ENCODE data around the gene SHLD2. TPM values are rescaled to one million over a fixed set of nuclear protein-coding genes. Genes with fewer than 3 reads are reported as not detected.
"Not testable (repeated sequence)": the region's sequence is repeated elsewhere in the genome, so short reads cannot be mapped to it uniquely, and the experiment has no call there.

Gene SHLD2
- polyA plus RNA-seq, 3 donors = 10.2 to 16.3 (median 16.2) TPM

- H3K79me2 ChIP-seq (ENCODE audit: insufficient read depth, low read length); H3K4me3 ChIP-seq (replicated peaks in 1 of 3; ENCODE audit: low read depth in 2 of 3, low read length in 3 of 3); H3K4me1 ChIP-seq (ENCODE audit: control insufficient read depth in 1 of 2, insufficient read depth in 2 of 2, low read length in 2 of 2); H3K36me3 ChIP-seq (replicated peaks in 1 of 2; ENCODE audit: control insufficient read depth in 1 of 2, insufficient read depth in 2 of 2, low read length in 2 of 2); H2AFZ ChIP-seq (ENCODE audit: insufficient read depth, low read depth, low read length, poor library complexity, severe bottlenecking); H3K27me3 Mint-ChIP-seq (ENCODE audit: low read depth in 3 of 3); DNase-seq; H3K27me3 ChIP-seq (ENCODE audit: control insufficient read depth in 2 of 2, insufficient read depth in 2 of 2, low read length in 2 of 2); H3K4me3 Mint-ChIP-seq; H3K9me3 Mint-ChIP-seq; H3K27ac Mint-ChIP-seq; H3K9me3 ChIP-seq (replicated peaks in 1 of 2; ENCODE audit: control insufficient read depth in 1 of 2, insufficient read depth in 1 of 2, low read length in 2 of 2); H3K4me1 Mint-ChIP-seq; H3K27ac ChIP-seq (ENCODE audit: low read depth in 1 of 2, low read length in 2 of 2); intact Hi-C loops (cut with micrococcal nuclease); H3K4me2 ChIP-seq (replicated peaks; ENCODE audit: extremely low read depth, low read length, poor library complexity, severe bottlenecking); H4K20me1 ChIP-seq (ENCODE audit: insufficient read depth, low read length); H3K9ac ChIP-seq (ENCODE audit: insufficient read depth, low read length, poor library complexity, severe bottlenecking): not testable (repeated sequence)
- no CpG with 5 or more reads among the region's 3 CpGs for WGBS (ENCODE audit: insufficient coverage)
- H3K36me3 Mint-ChIP-seq = peaks cover 15 to 19% of the 10 kb centered on the region in 2 donors
These were observed 62.8 kb downstream of the SHLD2 start for GRCh38 chr10:87157821-87158220.

- H3K4me3 Mint-ChIP-seq; H3K79me2 ChIP-seq (ENCODE audit: insufficient read depth, low read length); H3K27ac Mint-ChIP-seq; H3K36me3 ChIP-seq (replicated peaks in 1 of 2; ENCODE audit: control insufficient read depth in 1 of 2, insufficient read depth in 2 of 2, low read length in 2 of 2); H3K4me2 ChIP-seq (replicated peaks; ENCODE audit: extremely low read depth, low read length, poor library complexity, severe bottlenecking); intact Hi-C loops (cut with micrococcal nuclease); H3K4me1 ChIP-seq (ENCODE audit: control insufficient read depth in 1 of 2, insufficient read depth in 2 of 2, low read length in 2 of 2); H3K9ac ChIP-seq (ENCODE audit: insufficient read depth, low read length, poor library complexity, severe bottlenecking); H3K27me3 Mint-ChIP-seq (ENCODE audit: low read depth in 3 of 3); H3K4me1 Mint-ChIP-seq; H3K9me3 Mint-ChIP-seq; H2AFZ ChIP-seq (ENCODE audit: insufficient read depth, low read depth, low read length, poor library complexity, severe bottlenecking); H3K9me3 ChIP-seq (replicated peaks in 1 of 2; ENCODE audit: control insufficient read depth in 1 of 2, insufficient read depth in 1 of 2, low read length in 2 of 2); H3K27me3 ChIP-seq (ENCODE audit: control insufficient read depth in 2 of 2, insufficient read depth in 2 of 2, low read length in 2 of 2); H4K20me1 ChIP-seq (ENCODE audit: insufficient read depth, low read length); H3K27ac ChIP-seq (ENCODE audit: low read depth in 1 of 2, low read length in 2 of 2); DNase-seq; H3K4me3 ChIP-seq (replicated peaks in 1 of 3; ENCODE audit: low read depth in 2 of 3, low read length in 3 of 3): not testable (repeated sequence)
- WGBS (ENCODE audit: insufficient coverage) = no CpG with 5 or more reads among the region's 3 CpGs
- H3K36me3 Mint-ChIP-seq = peaks cover 14 to 16% of the 10 kb centered on the region in 2 donors
These were observed 67.8 kb downstream of the SHLD2 start for GRCh38 chr10:87162703-87163293.

GRCh38 chr10:87163414-87163813, 68.4 kb downstream of the SHLD2 start:
- H3K27me3 ChIP-seq (ENCODE audit: control insufficient read depth in 2 of 2, insufficient read depth in 2 of 2, low read length in 2 of 2); H3K36me3 ChIP-seq (replicated peaks in 1 of 2; ENCODE audit: control insufficient read depth in 1 of 2, insufficient read depth in 2 of 2, low read length in 2 of 2); H3K4me2 ChIP-seq (replicated peaks; ENCODE audit: extremely low read depth, low read length, poor library complexity, severe bottlenecking); H3K79me2 ChIP-seq (ENCODE audit: insufficient read depth, low read length); H3K27ac Mint-ChIP-seq; H3K9ac ChIP-seq (ENCODE audit: insufficient read depth, low read length, poor library complexity, severe bottlenecking); DNase-seq; H3K4me1 Mint-ChIP-seq; H3K4me3 Mint-ChIP-seq; H3K9me3 Mint-ChIP-seq; H2AFZ ChIP-seq (ENCODE audit: insufficient read depth, low read depth, low read length, poor library complexity, severe bottlenecking); intact Hi-C loops (cut with micrococcal nuclease); H3K4me1 ChIP-seq (ENCODE audit: control insufficient read depth in 1 of 2, insufficient read depth in 2 of 2, low read length in 2 of 2); H3K27ac ChIP-seq (ENCODE audit: low read depth in 1 of 2, low read length in 2 of 2); H3K9me3 ChIP-seq (replicated peaks in 1 of 2; ENCODE audit: control insufficient read depth in 1 of 2, insufficient read depth in 1 of 2, low read length in 2 of 2); H4K20me1 ChIP-seq (ENCODE audit: insufficient read depth, low read length); H3K27me3 Mint-ChIP-seq (ENCODE audit: low read depth in 3 of 3); H3K4me3 ChIP-seq (replicated peaks in 1 of 3; ENCODE audit: low read depth in 2 of 3, low read length in 3 of 3): not testable (repeated sequence)
- H3K36me3 Mint-ChIP-seq = peaks cover 12 to 14% of the 10 kb centered on the region in 2 donors
- no CpG with 5 or more reads among the region's 2 CpGs for WGBS (ENCODE audit: insufficient coverage)

- H3K27me3 Mint-ChIP-seq (ENCODE audit: low read depth in 3 of 3); H3K27me3 ChIP-seq (ENCODE audit: control insufficient read depth in 2 of 2, insufficient read depth in 2 of 2, low read length in 2 of 2); intact Hi-C loops (cut with micrococcal nuclease); H3K79me2 ChIP-seq (ENCODE audit: insufficient read depth, low read length); H2AFZ ChIP-seq (ENCODE audit: insufficient read depth, low read depth, low read length, poor library complexity, severe bottlenecking); H3K4me3 ChIP-seq (replicated peaks in 1 of 3; ENCODE audit: low read depth in 2 of 3, low read length in 3 of 3); H3K9ac ChIP-seq (ENCODE audit: insufficient read depth, low read length, poor library complexity, severe bottlenecking); H4K20me1 ChIP-seq (ENCODE audit: insufficient read depth, low read length); H3K9me3 ChIP-seq (replicated peaks in 1 of 2; ENCODE audit: control insufficient read depth in 1 of 2, insufficient read depth in 1 of 2, low read length in 2 of 2); H3K27ac ChIP-seq (ENCODE audit: low read depth in 1 of 2, low read length in 2 of 2); H3K4me1 ChIP-seq (ENCODE audit: control insufficient read depth in 1 of 2, insufficient read depth in 2 of 2, low read length in 2 of 2); H3K9me3 Mint-ChIP-seq; H3K4me2 ChIP-seq (replicated peaks; ENCODE audit: extremely low read depth, low read length, poor library complexity, severe bottlenecking); H3K4me3 Mint-ChIP-seq; H3K36me3 ChIP-seq (replicated peaks in 1 of 2; ENCODE audit: control insufficient read depth in 1 of 2, insufficient read depth in 2 of 2, low read length in 2 of 2); H3K4me1 Mint-ChIP-seq; DNase-seq: not testable (repeated sequence)
- WGBS (ENCODE audit: insufficient coverage) = 100% methylated on average over 3 of the region's 4 CpGs
- H3K27ac Mint-ChIP-seq = peak overlapping the region in 1 of 7 donors; percentile 3
- H3K36me3 Mint-ChIP-seq = peaks cover 16% of the 10 kb centered on the region in 2 donors
These were observed 74.9 kb downstream of the SHLD2 start for GRCh38 chr10:87169857-87170256.

All from CD14-positive monocyte (primary cell).